GM18907 (cell line): Measurements from ENCODE around the gene GOLGA8S.
"Not testable (repeated sequence)": the region's sequence is repeated elsewhere in the genome, so short reads cannot be mapped to it uniquely, and the experiment has no call there.

Experiments
- ATAC-seq: cut with Tn5 transposase; IDR thresholded peaks from one replicate; pipeline ENCODE4 v1.9.1; 2021; ENCODE audit warnings: mild to moderate bottlenecking, moderate library complexity; ENCODE audit not compliant: unreplicated experiment

The GOLGA8S gene, protein sequence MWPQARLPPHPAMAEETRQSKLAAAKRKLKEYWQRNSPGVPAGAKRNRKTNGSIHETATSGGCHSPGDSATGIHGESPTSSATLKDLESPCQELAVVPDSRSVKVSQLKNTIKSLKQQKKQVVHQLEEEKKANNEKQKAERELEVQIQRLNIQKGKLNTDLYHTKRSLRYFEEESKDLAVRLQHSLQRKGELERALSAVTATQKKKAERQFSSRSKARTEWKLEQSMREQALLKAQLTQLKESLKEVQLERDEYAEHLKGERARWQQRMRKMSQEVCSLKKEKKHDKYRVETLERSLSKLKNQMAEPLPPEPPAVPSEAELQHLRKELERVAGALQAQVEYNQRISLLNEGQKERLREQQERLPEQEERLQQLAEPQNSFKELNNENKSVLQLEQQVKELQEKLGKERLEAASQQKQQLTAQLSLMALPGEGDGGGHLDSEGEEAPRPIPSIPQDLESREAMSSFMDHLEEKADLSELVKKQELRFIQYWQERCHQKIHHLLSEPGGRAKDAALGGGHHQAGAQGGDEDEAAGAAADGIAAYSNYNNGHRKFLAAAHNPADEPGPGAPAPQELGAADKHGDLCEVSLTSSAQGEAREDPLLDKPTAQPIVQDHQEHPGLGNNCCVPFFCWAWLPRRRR

GRCh38 chr15:23354448-23354847 is at the start of gene GOLGA8S:
Gene GOLGA8S (plus strand): TSS chr15:23354748. CDS start chr15:23354810, 62 bp downstream.
- not testable (repeated sequence) for ATAC-seq

DNA sequence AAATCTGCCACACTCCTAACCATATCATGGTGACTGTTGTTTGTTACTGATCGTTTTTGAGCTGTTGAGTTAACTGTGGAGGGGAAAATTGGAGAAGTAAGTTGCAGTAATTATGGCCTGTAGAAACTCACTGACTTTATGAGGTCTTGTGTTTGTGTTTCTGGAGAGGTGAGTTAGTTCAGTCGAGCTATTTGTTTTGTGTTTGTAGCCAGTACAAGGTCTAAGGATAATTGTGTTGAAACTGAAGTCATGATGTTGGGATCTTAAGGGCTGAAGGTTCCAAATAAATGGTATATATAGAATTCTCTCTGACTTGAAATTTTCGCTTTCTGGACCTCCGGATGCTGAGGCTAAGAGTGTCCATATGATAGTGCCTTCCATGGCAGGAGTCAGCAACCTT is 49.7 kb upstream of the GOLGA8S start:
- ATAC-seq: not testable (repeated sequence)

DNA sequence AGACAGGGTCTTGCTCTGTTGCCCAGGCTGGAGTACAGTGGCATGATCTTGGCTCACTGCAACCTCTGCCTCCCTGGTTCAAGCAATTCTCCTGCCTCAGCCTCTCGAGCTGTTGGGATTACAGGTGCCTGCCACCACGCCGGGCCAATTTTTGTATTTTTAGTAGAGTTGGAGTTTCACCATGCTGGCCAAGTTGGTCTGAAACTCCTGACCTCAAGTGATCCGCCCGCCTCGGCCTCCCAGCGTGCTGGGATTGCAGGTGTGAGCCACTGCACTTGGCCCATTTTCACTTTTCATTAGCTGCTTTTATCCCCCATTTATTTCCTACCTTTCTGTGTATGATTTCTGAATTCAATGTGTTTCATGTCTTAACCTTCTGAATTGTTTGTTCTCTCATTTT is 48.6 kb upstream of the GOLGA8S start:
- ATAC-seq: not testable (repeated sequence)

GRCh38 chr15:23311233-23311632 is 43.3 kb upstream of the GOLGA8S start:
- not testable (repeated sequence) for ATAC-seq

- not testable (repeated sequence) for ATAC-seq
These were observed 20.5 kb upstream of the GOLGA8S start, which contains the start of gene GOLGA6L26 for GRCh38 chr15:23334096-23334495. Gene GOLGA6L26 (minus strand): TSS chr15:23334196. CDS start chr15:23334135, 61 bp downstream.

DNA sequence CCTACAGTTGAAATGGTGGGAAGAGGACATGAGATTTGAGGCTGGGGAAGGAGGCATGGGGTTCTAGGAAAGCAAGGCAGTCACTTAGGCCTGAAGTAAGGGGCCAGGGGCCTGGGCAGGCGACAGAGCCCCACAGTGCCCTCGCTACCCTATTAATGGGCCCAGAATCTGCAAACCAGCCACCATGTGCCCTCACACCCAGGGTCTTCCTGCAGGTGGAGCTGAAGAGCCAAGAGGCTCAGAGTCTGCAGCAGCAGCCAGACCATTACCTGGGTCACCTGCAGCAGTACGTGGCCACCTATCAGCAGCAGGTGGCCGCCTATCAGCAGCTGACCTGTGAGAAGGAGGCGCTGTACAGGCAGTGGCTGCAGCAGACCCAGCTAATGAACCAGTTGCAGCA is 8.1 kb downstream of the GOLGA8S start:
- ATAC-seq: not testable (repeated sequence)

- not testable (repeated sequence) for ATAC-seq
These were observed 9.7 kb downstream of the GOLGA8S start for GRCh38 chr15:23364261-23364660.

GRCh38 chr15:23370578-23370977 is 16.0 kb downstream of the GOLGA8S start:
- no peak for ATAC-seq

GRCh38 chr15:23371134-23371533 is 16.6 kb downstream of the GOLGA8S start:
- ATAC-seq: not testable (repeated sequence)

- not testable (repeated sequence) for ATAC-seq
These were observed 17.3 kb downstream of the GOLGA8S start for GRCh38 chr15:23371868-23372267.

DNA sequence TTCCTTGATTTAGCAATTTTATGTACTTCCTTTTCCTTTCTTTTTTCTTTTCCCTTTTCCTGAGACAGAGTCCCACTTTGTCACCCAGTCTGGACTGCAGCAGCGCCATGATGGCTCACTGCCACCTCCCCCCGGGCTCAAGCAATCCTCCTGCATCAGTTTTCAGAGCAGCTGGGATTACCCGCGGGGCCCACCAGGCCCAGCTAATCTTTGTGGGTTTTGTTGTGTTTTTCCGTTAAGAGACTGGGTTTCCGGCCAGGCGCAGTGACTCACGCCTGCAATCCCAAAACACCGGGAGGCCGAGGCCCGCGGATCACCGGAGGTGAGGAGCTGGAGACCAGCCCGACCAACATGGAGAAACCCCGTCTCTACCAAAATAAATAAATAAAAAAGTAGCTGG is 17.7 kb downstream of the GOLGA8S start:
- no peak for ATAC-seq

DNA sequence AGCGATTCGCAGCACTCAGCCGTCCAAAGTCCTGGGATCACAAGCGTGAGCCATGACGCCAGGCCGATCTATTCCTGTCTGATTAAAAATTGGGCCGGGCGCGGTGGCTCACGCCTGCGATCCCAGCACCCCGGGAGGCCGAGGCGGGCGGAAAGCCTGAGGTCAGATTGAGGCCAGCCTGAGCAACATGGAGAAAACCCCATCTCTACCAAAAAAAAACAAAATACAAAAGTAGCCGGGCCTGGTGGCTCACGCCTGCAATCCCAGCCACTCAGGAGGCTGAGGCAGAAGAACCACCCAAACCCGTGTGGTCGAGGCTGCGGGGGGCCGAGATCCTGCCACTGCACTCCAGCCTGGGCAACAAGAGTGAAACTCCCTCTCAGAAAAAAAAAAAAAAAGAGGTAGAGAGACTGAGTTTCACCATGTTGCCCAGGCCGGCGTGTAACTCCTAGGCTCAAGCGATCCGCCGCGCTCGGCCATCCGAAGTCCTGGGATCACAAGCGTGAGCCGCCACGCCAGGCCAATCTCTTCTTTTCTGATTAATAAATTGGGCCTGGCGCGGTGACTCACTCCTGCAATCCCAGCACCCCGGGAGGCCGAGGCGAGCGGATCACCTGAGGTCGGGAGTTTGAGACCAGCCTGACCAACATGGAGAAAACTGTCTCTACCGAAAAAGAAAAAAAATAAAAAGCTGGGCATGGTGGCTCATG is 18.5 kb downstream of the GOLGA8S start:
- not testable (repeated sequence) for ATAC-seq

- not testable (repeated sequence) for ATAC-seq
These were observed 19.7 kb downstream of the GOLGA8S start for GRCh38 chr15:23374226-23374625.

- ATAC-seq: not testable (repeated sequence)
These were observed 24.4 kb downstream of the GOLGA8S start for GRCh38 chr15:23378946-23379345.

DNA sequence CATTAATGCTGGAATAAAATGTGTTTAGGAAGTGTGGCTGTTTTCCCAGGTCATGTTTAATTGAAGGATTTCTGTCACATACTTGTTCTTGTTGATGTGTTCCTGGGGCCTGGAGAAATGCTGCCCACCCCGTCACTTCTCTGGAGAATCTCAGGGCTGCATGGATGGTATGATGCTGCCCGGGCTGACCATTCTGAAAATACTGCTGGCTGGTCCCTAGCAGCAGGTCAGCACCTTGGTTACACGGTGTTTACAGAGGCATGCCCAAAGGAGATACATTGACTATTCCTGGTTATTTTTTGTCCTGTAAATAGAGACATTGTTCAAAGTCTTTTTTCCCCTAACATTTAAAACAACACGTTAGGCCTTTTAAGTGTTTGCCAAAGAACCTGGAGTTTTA is 26.2 kb downstream of the GOLGA8S start:
- ATAC-seq: not testable (repeated sequence)

DNA sequence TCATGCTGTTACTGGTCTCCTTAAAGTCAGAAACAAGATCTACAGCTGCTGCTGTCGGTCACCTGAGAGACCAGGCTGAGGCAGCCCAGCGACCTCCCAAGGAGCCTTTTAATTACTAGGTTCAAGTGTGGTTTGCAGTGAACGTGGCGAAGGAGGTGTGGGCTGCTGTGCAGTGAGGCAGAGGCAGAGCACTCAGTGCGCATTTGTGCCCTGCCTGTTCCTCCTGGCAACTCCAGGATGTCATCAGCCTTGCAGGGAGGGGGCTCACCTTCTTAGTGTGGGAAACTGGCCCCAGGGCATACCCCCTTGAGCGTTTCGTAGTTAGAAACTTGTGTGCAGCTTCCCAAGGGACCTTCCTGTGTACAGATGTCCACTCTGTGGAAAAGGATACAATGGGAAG is 26.6 kb downstream of the GOLGA8S start:
- not testable (repeated sequence) for ATAC-seq

DNA sequence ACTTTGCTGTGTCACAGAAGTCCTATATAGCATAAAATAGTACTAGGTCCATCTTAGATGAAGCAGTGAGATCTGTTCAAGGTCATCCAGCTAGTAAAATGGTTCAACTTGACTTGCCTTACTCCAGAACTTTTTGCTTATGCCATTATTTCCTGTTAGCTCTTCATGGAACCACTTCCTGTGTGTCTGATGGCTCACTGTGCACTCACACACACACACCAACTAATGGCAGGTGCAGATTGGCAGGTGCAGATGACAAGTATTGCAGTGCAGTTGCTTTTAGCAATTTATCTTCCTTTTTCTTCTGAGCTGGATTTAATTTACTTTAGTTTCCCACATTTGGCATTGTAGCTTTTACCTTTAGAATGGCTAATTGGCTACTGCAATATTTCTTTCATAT is 29.8 kb downstream of the GOLGA8S start:
- no peak for ATAC-seq

DNA sequence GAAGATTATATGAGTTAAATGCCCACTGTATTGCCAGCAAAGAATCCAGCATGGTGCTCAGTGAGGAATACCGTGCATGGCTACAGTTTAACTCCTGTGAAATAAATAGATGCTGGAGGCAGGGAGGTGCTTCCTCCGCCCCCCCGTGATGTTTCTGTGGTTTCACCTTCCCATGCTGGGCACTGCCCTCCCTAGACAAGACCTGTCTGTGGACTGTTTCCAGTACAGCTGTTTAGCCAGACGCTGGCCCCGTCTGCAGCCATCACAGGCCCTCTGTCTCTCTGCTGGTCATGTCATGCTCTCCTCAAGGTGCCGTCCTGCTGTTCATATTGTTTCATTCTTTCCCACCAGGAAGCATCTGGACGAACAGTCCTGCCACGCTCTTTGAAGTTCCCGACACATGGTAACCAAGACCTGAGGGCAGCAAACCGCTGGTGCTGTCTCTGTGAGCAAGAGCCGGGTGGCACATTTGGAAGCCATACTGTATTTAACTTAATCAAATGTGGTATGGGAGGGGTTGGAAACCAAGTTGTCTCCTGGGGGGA is 31.4 kb downstream of the GOLGA8S start:
- ATAC-seq: no peak

DNA sequence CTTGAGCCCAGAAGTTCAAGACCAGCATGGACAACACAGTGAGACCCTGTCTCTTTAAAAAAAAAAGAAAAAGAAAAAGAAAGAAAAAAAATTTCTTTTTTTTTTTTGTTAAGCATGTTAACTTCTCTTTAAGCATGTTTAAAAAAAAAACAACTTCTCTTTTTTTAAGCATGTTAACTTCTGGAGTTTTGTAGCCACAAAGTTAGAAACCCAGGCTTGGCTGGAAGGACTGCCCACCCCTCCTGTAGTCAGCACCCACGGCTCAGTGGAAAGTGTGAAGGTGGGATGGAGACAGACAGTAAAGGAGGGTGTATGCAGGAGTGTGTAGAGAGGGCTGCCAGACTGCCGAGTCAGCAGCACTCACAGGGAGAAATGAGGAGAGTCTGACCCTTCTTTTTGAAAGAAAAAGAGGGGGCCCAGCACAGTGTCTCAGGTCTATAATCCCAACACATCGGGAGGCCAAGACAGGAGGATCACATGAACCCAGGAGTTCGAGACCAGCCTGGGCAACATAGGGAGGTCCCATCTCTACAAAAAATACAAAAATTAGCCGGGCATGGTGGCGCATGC is 33.2 kb downstream of the GOLGA8S start:
- no peak for ATAC-seq

GRCh38 chr15:23395030-23395692 is 40.6 kb downstream of the GOLGA8S start:
- no peak for ATAC-seq
